Stomach (tissue), 9 donors: Measurements from ENCODE around the gene CFP. TPM values are rescaled to one million over a fixed set of nuclear protein-coding genes. Genes with fewer than 3 reads are reported as not detected.

Experiments
- DNase-seq, 2 donors: peaks; one replicate each; pipeline versions ENCODE4 v3.0.0 to v3.0.0-alpha.2; 2013 to 2019
- H3K27ac ChIP-seq, 5 donors: fragments of 200-600 bp in 4 of 5; sonication (generic) in 4 of 5; one replicate each; pipeline ENCODE4 v1.5.1; 2013 to 2019; ENCODE audit warnings: mild to moderate bottlenecking in 1 of 5, moderate library complexity in 1 of 5
- H3K27me3 ChIP-seq, 3 donors: fragments of 200-600 bp; sonication (generic); one replicate each; pipeline ENCODE4 v1.5.1; 2017 to 2019; ENCODE audit warnings: mixed run types in 1 of 3
- H3K36me3 ChIP-seq, 4 donors: fragments of 200-600 bp; sonication (generic); 1 replicate in 3 of 4; 2 replicates in 1 of 4; pipeline ENCODE4 v1.5.1; 2016 to 2019
- H3K4me1 ChIP-seq, 4 donors: fragments of 200-600 bp; sonication (generic); one replicate each; pipeline ENCODE4 v1.5.1; 2016 to 2019
- H3K4me3 ChIP-seq, 4 donors: fragments of 200-600 bp; sonication (generic) in 3 of 4; one replicate each; pipeline ENCODE4 v1.5.1; 2016 to 2019; ENCODE audit warnings: mild to moderate bottlenecking in 1 of 4
- H3K9me3 ChIP-seq, 4 donors: fragments of 200-600 bp; sonication (generic); one replicate each; pipeline ENCODE4 v1.5.1; 2016 to 2019
- EP300 ChIP-seq: sonication (generic); formaldehyde crosslinking; IDR thresholded peaks from one replicate; pipeline ENCODE4 v1.6.1; 2017; ENCODE audit warnings: antibody characterized with exemption
- POLR2A ChIP-seq, 4 donors: fragments of 450-650 bp; IDR thresholded peaks; one replicate each; pipeline ENCODE4 v1.6.1; 2016; ENCODE audit warnings: antibody characterized with exemption in 4 of 4, control low read depth in 2 of 4, mild to moderate bottlenecking in 1 of 4, moderate library complexity in 1 of 4
- POLR2AphosphoS5 ChIP-seq, 3 donors: sonication (generic); formaldehyde crosslinking; IDR thresholded peaks; one replicate each; pipeline ENCODE4 v1.6.1; 2016; ENCODE audit warnings: antibody characterized with exemption in 3 of 3
- WGBS, 5 donors: extraction: QIAGEN DNeasy Blood & Tissue Kit in 3 of 5; methylation state at CpG; one replicate each; pipeline versions ENCODE4 v1.1.5 to v1.1.7; 2013 to 2018; 5-methylcytosine and 5-hydroxymethylcytosine counted together
- intact Hi-C: fragments of 100-400 bp; cut with DNase I; formaldehyde crosslinking; loops from one replicate; pipeline ENCODE4 v1.15.1; 2023; ENCODE audit warnings: low total_unique reads
- polyA plus RNA-seq, 3 donors: library from polyadenylated mRNA; stranded (reverse); fragments of 200-250 nt; gene quantifications; one replicate each; pipeline ENCODE4 v1.2.3, GENCODE V29; 2013
- total RNA-seq, 5 donors: library from RNA; depleted of rRNA; stranded (reverse); fragments of >200 nt; gene quantifications; one replicate each; pipeline versions ENCODE4 v1.1.0 to v1.2.3, GENCODE V29; 2014 to 2016
- TF ChIP-seq, protein P1 (sequence below), 7 experiments: fragments of 450-650 bp in 4 of 7; fragments of 200-600 bp in 3 of 7; sonication (generic) in 3 of 7; IDR thresholded peaks; one replicate each; pipeline ENCODE4 v1.5.1; 2016 to 2019; ENCODE audit warnings: antibody characterized with exemption in 7 of 7, control low read depth in 2 of 7, mild to moderate bottlenecking in 1 of 7
- donor health status: healthy with polysubstance abuse.
- donor health status: Bipolar disorder and iron deficiency.
- donor health status: healthy.

Gene CFP
- total and polyA plus RNA-seq, 8 donors = 1.2 to 3.4 (median 3.1) TPM; not detected in 3

- intact Hi-C loops = no loop called here
- 3 to 60% (median 6%) methylated on average over 26 to 76 of the region's 88 CpGs for WGBS, 5 donors
Observed at GRCh38 chrX:47619486-47620302, 10.0 kb downstream of the CFP start, which contains the start of gene SYN1. TSS of gene SYN1 (minus strand) at chrX:47619857. CDS start at chrX:47619728, 129 bp downstream.

GRCh38 chrX:47618923-47619485 is 10.7 kb downstream of the CFP start:
- WGBS, 5 donors = 36 to 68% (median 54%) methylated on average over 11 to 32 of the region's 32 CpGs
- intact Hi-C loops = no loop called here
- H3K27me3 ChIP-seq = peaks cover 0 to 18% (median 13%) of the 10 kb centered on the region in 3 donors
- peaks cover 0 to 13% (median 11%) of the 10 kb centered on the region in 4 donors for H3K4me1 ChIP-seq
- H3K27ac ChIP-seq = no peak overlapping the region
- H3K36me3 ChIP-seq = no peaks in the 10 kb centered on the region
- H3K9me3 ChIP-seq = no peaks in the 10 kb centered on the region
- no peak for DNase-seq
- peak overlapping the region in 3 of 4 donors; percentile 30 to 43 (median 39) for H3K4me3 ChIP-seq
- TF ChIP-seq POLR2AphosphoS5 (IDR thresholded peaks at IDR 0.05) = no peak
- no peak for TF ChIP-seq POLR2A (IDR thresholded peaks at IDR 0.05)
- TF ChIP-seq, protein P1, sequence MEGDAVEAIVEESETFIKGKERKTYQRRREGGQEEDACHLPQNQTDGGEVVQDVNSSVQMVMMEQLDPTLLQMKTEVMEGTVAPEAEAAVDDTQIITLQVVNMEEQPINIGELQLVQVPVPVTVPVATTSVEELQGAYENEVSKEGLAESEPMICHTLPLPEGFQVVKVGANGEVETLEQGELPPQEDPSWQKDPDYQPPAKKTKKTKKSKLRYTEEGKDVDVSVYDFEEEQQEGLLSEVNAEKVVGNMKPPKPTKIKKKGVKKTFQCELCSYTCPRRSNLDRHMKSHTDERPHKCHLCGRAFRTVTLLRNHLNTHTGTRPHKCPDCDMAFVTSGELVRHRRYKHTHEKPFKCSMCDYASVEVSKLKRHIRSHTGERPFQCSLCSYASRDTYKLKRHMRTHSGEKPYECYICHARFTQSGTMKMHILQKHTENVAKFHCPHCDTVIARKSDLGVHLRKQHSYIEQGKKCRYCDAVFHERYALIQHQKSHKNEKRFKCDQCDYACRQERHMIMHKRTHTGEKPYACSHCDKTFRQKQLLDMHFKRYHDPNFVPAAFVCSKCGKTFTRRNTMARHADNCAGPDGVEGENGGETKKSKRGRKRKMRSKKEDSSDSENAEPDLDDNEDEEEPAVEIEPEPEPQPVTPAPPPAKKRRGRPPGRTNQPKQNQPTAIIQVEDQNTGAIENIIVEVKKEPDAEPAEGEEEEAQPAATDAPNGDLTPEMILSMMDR (IDR thresholded peaks at IDR 0.05) = no peak
- no peak for TF ChIP-seq EP300

More at GRCh38 chrX:47619486-47620302, 10.0 kb downstream of the CFP start, which contains the start of gene SYN1:
- TF ChIP-seq POLR2A (IDR thresholded peaks at IDR 0.05) (no peak), EP300 (no peak), POLR2AphosphoS5 (IDR thresholded peaks at IDR 0.05) (peak in 1 of 3 donors; percentile 58)
- TF ChIP-seq, protein P1 (IDR thresholded peaks at IDR 0.05) = peak in 3 of 7 experiments; percentile 18 to 26 (median 22)
- Histone ChIP-seq H3K36me3 (no peaks in the 10 kb centered on the region), H3K27me3 (peaks cover 0 to 22% (median 12%) of the 10 kb centered on the region in 3 donors), H3K4me1 (peaks cover 0 to 14% (median 12%) of the 10 kb centered on the region in 4 donors), H3K9me3 (no peaks in the 10 kb centered on the region), H3K27ac (peak within 1 kb of the TSS in 1 of 5 donors; percentile 1), H3K4me3 (peak within 1 kb of the TSS; percentile 28 to 43 (median 34))
- DNase-seq = peak; percentile 76 to 95

DNA sequence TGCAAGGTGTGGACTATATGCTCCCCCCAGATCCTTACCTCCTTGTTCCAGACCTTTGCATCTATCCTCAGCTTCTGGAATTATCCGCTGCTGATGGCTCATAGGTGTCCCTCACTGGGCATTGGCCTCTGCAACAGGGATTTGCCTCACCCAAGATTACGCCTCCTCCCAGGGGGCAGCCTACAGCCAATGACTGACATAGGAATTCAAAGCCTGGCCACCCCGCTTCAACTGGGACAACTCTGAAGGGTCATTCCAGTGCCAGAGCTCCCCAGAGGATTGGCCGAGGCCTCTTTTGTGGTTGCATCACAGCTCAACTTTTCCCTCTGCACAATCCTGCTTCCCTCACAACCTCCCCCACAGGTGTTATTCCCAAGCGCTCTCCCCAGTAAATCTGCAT is 15.1 kb downstream of the CFP start:
- WGBS, 5 donors = 68 to 87% (median 79%) methylated on average over 4 to 5 of the region's 5 CpGs
- Histone ChIP-seq H3K4me1 (peaks cover 0 to 6% (median 5%) of the 10 kb centered on the region in 4 donors), H3K9me3 (peaks cover 0 to 7% (median 0%) of the 10 kb centered on the region in 4 donors), H3K36me3 (no peaks in the 10 kb centered on the region), H3K4me3 (no peak overlapping the region), H3K27me3 (peaks cover 0 to 10% (median 10%) of the 10 kb centered on the region in 3 donors), H3K27ac (no peak overlapping the region)
- intact Hi-C loops = no loop called here
- no peak for DNase-seq
- TF ChIP-seq, protein P1 (IDR thresholded peaks at IDR 0.05) = no peak
- TF ChIP-seq EP300 (no peak), POLR2A (IDR thresholded peaks at IDR 0.05) (no peak), POLR2AphosphoS5 (IDR thresholded peaks at IDR 0.05) (no peak)

DNA sequence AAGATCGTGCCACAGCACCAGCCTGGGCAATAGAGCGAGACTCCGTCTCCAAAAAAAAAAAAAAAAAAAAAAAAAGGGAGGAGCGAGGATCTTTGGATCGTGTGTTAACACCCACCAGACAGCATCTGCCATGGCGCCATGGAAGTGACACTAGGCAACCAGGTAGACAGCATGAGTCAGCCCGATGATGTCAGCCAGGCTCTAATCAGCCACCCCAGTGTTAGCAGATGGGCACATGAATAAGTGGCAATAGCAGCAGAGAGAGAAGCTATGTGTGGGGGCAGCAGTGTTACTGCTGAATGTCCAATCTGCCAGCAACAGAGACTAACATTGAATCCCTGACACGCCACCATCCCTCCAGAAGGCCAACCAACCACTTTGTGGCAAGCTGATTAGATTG is 16.6 kb downstream of the CFP start:
- Histone ChIP-seq H3K4me3 (no peak overlapping the region), H3K36me3 (no peaks in the 10 kb centered on the region), H3K9me3 (peaks cover 0 to 9% (median 0%) of the 10 kb centered on the region in 4 donors), H3K27ac (no peak overlapping the region), H3K4me1 (no peaks in the 10 kb centered on the region), H3K27me3 (peaks cover 0 to 6% (median 0%) of the 10 kb centered on the region in 3 donors)
- TF ChIP-seq, protein P1 (IDR thresholded peaks at IDR 0.05) = no peak
- no peak for TF ChIP-seq POLR2AphosphoS5 (IDR thresholded peaks at IDR 0.05)
- no peak for TF ChIP-seq POLR2A (IDR thresholded peaks at IDR 0.05)
- no peak for TF ChIP-seq EP300
- no peak for DNase-seq
- 75 to 93% (median 90%) methylated on average over 5 to 8 of the region's 8 CpGs for WGBS, 5 donors
- intact Hi-C loops = no loop called here
